MM.1S (cell line): Measurements from ENCODE around the gene ANKRD52.

ENCODE experiments used
- DNase-seq: peaks from one replicate; pipeline ENCODE4 v3.0.0-alpha.2; 2015
- H2AFZ ChIP-seq: fragments of 300-600 bp; sonication (generic); 2 replicates; pipeline ENCODE4 v1.6.0; 2016; ENCODE audit warnings: antibody characterized with exemption, low read length
- H3F3A ChIP-seq: fragments of 300-600 bp; sonication (generic); 2 replicates; pipeline ENCODE4 v1.6.1; 2016; ENCODE audit warnings: mild to moderate bottlenecking, antibody characterized with exemption, low read length, moderate library complexity, mixed read lengths; ENCODE audit not compliant: insufficient read depth
- H3K27ac ChIP-seq: fragments of 300-600 bp; sonication (generic); 2 replicates; pipeline ENCODE4 v1.5.1; 2016; ENCODE audit warnings: mild to moderate bottlenecking, low read length
- H3K27me3 ChIP-seq: fragments of 300-600 bp; sonication (generic); replicated peaks from 2 replicates; pipeline ENCODE4 v1.6.0; 2016; ENCODE audit warnings: low read length; ENCODE audit not compliant: insufficient read depth
- H3K36me3 ChIP-seq: fragments of 300-600 bp; sonication (generic); replicated peaks from 2 replicates; pipeline ENCODE4 v1.6.1; 2016; ENCODE audit warnings: mild to moderate bottlenecking, low read length, mixed read lengths; ENCODE audit not compliant: insufficient read depth
- H3K4me1 ChIP-seq: fragments of 300-600 bp; sonication (generic); 2 replicates; pipeline ENCODE4 v1.6.1; 2016; ENCODE audit warnings: low read length, mixed read lengths
- H3K4me2 ChIP-seq: fragments of 300-600 bp; sonication (generic); 2 replicates; pipeline ENCODE4 v1.6.0; 2016; ENCODE audit warnings: low read depth, low read length
- H3K4me3 ChIP-seq: fragments of 300-600 bp; sonication (generic); 2 replicates; pipeline ENCODE4 v1.5.1; 2016; ENCODE audit warnings: low read length, mixed read lengths
- H3K79me2 ChIP-seq: fragments of 300-600 bp; sonication (generic); 2 replicates; pipeline ENCODE4 v1.6.1; 2016; ENCODE audit warnings: mixed run types, low read length, mixed read lengths
- H3K9ac ChIP-seq: fragments of 300-600 bp; sonication (generic); 2 replicates; pipeline ENCODE4 v1.6.1; 2016; ENCODE audit warnings: low read length, mixed read lengths
- H3K9me2 ChIP-seq: fragments of 300-600 bp; sonication (generic); replicated peaks from 2 replicates; pipeline ENCODE4 v1.6.1; 2016; ENCODE audit warnings: mild to moderate bottlenecking, low read length, mixed read lengths; ENCODE audit not compliant: insufficient read depth
- H3K9me3 ChIP-seq: fragments of 300-600 bp; sonication (generic); replicated peaks from 2 replicates; pipeline ENCODE4 v1.6.1; 2016; ENCODE audit warnings: mild to moderate bottlenecking, low read length, mixed read lengths; ENCODE audit not compliant: insufficient read depth
- H4K20me1 ChIP-seq: fragments of 300-600 bp; sonication (generic); 2 replicates; pipeline ENCODE4 v1.6.1; 2016; ENCODE audit warnings: mild to moderate bottlenecking, low read length, moderate library complexity, mixed read lengths; ENCODE audit not compliant: insufficient read depth
- CTCF ChIP-seq: fragments of 300-600 bp; sonication (generic); IDR thresholded peaks from 2 replicates; pipeline ENCODE4 v1.5.1; 2016; ENCODE audit warnings: antibody characterized with exemption, low read length, mixed read lengths
- EZH2 ChIP-seq: fragments of 300-600 bp; sonication (generic); optimal IDR thresholded peaks from 2 replicates; pipeline ENCODE3; 2017; ENCODE audit warnings: low read depth, mild to moderate bottlenecking, antibody characterized with exemption, low read length, mixed read lengths
- EZH2phosphoT487 ChIP-seq: fragments of 300-600 bp; sonication (generic); IDR thresholded peaks from 2 replicates; pipeline ENCODE4 v1.6.1; 2018; ENCODE audit warnings: antibody characterized with exemption, low read length

The ANKRD52 gene

GRCh38 chr12:56241424-56242303, 16.5 kb downstream of the ANKRD52 start:
- H3K9me3 ChIP-seq: no peaks in the 10 kb centered on the region
- no peaks in the 10 kb centered on the region for H3K36me3 ChIP-seq
- no peak overlapping the region for H2AFZ ChIP-seq
- no peaks in the 10 kb centered on the region for H3K79me2 ChIP-seq
- H3K4me1 ChIP-seq: no peaks in the 10 kb centered on the region
- H3K9ac ChIP-seq: no peak overlapping the region
- TF ChIP-seq CTCF (no peak), EZH2 (no peak), EZH2phosphoT487 (no peak)
- no peak for DNase-seq
- H3K9me2 ChIP-seq: no peaks in the 10 kb centered on the region
- no peak overlapping the region for H3K4me2 ChIP-seq
- no peaks in the 10 kb centered on the region for H3F3A ChIP-seq
- H3K27me3 ChIP-seq: no peaks in the 10 kb centered on the region
- H3K27ac ChIP-seq: no peak overlapping the region
- H3K4me3 ChIP-seq: no peak overlapping the region
- no peaks in the 10 kb centered on the region for H4K20me1 ChIP-seq

GRCh38 chr12:56237552-56237951, 20.6 kb downstream of the ANKRD52 start:
- no peaks in the 10 kb centered on the region for H3K79me2 ChIP-seq
- DNase-seq: no peak
- H3K9me3 ChIP-seq: no peaks in the 10 kb centered on the region
- TF ChIP-seq CTCF: no peak
- TF ChIP-seq EZH2phosphoT487: no peak
- TF ChIP-seq EZH2: no peak
- H3K9ac ChIP-seq: no peak overlapping the region
- no peaks in the 10 kb centered on the region for H3F3A ChIP-seq
- no peaks in the 10 kb centered on the region for H3K36me3 ChIP-seq
- no peak overlapping the region for H3K4me3 ChIP-seq
- no peak overlapping the region for H2AFZ ChIP-seq
- no peaks in the 10 kb centered on the region for H3K9me2 ChIP-seq
- no peak overlapping the region for H3K4me2 ChIP-seq
- no peak overlapping the region for H3K27ac ChIP-seq
- H3K4me1 ChIP-seq: no peaks in the 10 kb centered on the region
- H4K20me1 ChIP-seq: no peaks in the 10 kb centered on the region
- no peaks in the 10 kb centered on the region for H3K27me3 ChIP-seq

GRCh38 chr12:56236985-56237384, 21.2 kb downstream of the ANKRD52 start:
- Histone ChIP-seq H3K4me1 (no peaks in the 10 kb centered on the region), H3K27me3 (no peaks in the 10 kb centered on the region), H3K9me3 (no peaks in the 10 kb centered on the region), H3K36me3 (no peaks in the 10 kb centered on the region), H3K79me2 (no peaks in the 10 kb centered on the region), H4K20me1 (no peaks in the 10 kb centered on the region), H3K9me2 (no peaks in the 10 kb centered on the region), H3K27ac (no peak overlapping the region), H3F3A (no peaks in the 10 kb centered on the region), H3K9ac (no peak overlapping the region), H3K4me3 (no peak overlapping the region), H3K4me2 (no peak overlapping the region), H2AFZ (no peak overlapping the region)
- DNase-seq: no peak
- TF ChIP-seq EZH2 (no peak), CTCF (no peak), EZH2phosphoT487 (no peak)
